Astrocyte of the hippocampus (primary cell): ENCODE measurements around the gene F8A1.
A peak's percentile ranks its signal among the peaks of the same experiment; 100 is the strongest.
"Not testable (repeated sequence)": the region's sequence is repeated elsewhere in the genome, so short reads cannot be mapped to it uniquely, and the experiment has no call there.

Experiments used
- DNase-seq: peaks from one replicate; pipeline ENCODE4 v3.0.0; 2011; ENCODE audit warnings: low read depth, low spot score

The F8A1 gene

DNA sequence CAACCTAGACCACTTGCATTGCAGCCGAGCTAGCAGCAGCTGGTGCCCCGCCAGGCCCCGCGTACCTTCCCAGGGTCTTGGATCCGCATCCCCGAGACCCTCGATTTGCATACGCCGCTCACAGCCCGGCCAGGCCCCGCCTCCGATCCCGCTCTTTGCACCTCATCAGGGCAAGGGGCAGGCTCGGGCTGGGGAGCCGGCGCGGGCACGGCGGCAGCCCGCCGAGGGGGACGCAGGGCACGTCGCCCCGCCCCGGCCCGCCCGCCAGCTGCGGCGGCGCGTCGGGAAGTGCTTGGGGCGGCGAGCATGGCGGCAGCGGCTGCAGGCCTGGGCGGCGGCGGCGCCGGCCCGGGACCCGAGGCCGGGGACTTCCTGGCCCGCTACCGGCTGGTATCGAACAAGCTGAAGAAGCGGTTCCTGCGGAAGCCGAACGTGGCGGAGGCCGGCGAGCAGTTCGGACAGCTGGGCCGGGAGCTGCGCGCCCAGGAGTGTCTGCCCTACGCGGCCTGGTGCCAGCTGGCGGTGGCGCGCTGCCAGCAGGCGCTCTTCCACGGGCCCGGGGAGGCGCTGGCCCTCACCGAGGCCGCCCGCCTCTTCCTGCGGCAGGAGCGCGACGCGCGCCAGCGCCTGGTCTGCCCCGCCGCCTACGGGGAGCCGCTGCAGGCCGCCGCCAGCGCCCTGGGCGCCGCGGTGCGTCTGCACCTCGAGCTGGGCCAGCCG is at the start of gene F8A1:
F8A1 (plus strand) TSS at position 287 of the 720 bp plus-strand sequence; CDS start at position 307, 20 bp downstream.
- not testable (repeated sequence) for DNase-seq

DNA sequence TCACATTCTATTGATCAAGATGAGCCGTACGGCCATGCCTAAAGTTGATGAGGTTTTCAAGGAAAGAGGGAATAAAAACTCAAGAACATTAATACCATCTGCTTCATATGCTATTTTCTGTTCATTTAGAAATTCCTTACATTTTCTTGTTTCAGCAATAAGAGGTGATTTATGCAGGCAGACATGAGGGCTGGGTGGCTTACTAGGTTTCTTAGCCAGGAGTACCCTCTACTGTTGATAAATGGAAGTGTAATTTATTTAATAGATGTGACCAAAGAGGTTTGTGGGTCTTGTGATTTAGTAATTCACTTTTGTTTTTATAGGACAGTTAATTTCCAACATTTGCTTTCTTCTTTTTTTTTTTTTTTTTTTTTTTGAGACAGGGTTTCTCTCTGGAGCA is 45.3 kb upstream of the F8A1 start:
- DNase-seq = peak; percentile 52

DNA sequence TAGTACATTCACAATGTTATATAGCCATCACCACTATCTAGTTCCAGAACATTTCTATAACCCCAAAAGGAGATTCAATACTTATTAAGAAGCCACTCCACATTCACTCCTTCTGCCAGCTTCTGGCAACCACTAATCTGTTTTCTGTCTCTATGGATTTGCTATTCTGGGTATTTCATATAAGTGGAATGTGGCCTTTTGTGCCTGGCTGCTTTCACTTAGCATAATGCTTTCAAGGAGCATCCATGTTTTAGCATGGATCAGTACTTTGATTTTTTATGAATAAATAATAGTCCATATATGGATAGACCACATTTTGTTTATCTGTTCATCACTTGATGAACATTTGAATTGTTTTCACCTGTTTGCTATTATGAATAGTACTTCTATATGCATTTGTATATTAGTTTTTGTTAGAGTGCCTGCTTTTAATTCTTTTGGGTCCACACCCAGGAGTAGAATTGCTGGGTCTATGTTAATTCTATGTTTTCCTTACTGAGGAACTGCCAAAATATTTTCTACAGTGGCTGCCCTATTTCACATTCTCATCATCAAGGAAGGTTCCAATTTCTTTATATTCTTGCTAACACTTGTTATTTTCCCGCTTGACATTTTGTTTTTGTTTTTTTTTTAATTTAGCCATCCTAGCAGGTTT is 35.1 kb upstream of the F8A1 start:
- no peak for DNase-seq

DNA sequence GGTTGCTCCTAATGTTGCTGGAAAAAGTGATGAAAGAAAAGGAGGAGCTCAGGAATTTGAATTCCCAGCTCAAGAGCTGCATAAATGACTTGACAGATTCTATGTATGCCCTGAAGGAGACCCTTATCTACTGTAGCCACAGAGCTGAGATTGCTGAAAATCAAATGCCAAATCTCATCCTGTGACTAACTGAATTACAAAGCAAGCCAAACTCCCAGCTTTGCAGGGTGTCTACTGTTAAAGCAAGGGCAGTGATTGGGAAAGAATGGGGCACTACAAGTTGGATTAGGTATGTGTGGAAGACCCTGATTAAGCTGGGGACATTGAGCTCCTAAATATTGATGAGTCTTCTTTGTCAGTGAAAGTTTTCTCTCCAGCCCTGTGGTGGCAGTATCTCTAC is 30.9 kb upstream of the F8A1 start:
- DNase-seq = no peak

DNA sequence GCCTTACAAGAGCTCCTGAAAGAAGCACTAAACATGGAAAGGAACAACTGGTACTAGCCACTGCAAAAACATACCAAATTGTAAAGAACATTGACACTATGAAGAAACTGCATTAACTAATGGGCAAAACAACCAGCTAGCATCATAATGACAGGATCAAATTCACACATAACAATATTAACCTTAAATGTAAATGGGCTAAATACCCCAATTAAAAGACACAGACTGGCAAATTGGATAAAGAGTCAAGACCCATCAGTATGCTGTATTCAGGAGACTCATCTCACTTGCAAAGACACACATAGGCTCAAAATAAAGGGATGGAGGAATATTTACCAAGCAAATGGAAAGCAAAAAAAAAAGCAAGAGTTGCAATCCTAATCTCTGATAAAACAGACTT is 17.6 kb upstream of the F8A1 start:
- not testable (repeated sequence) for DNase-seq

DNA sequence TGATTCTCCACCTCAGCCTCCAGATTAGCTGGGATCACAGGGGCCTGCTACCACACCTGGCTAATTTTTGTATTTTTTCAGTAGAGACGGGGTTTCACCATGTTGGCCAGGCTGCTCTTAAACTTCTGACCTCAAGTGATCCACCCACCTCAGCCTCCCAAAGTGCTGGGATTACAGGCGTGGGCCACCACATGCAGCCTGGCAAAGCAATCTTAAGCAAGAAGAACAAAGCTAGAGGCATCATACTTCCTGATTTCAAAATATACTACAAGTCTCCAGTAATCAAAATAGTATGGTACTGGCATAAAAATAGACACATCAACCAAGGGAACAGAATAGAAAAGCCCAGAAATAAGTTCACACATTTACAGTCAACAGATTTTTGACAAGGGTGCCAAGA is 12.8 kb upstream of the F8A1 start:
- DNase-seq = no peak

DNA sequence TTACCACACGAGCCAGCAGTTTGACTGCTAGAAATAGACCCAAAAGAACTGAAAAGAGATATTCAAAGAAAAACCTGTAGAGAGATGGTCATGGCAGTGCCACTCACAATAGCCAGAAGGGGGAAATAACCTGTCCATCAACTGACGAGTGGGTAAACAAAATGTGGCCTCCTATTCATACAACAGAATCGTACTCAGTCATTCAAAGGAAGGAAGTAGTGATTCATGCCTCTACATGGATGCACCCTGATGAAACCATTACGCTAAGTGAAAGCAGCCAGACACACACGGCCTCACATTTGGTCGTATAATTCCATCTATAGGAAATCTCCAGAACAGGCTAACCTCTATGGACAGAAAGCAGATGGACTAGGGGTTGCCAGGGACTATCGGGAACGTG is 2.1 kb upstream of the F8A1 start:
- not testable (repeated sequence) for DNase-seq

DNA sequence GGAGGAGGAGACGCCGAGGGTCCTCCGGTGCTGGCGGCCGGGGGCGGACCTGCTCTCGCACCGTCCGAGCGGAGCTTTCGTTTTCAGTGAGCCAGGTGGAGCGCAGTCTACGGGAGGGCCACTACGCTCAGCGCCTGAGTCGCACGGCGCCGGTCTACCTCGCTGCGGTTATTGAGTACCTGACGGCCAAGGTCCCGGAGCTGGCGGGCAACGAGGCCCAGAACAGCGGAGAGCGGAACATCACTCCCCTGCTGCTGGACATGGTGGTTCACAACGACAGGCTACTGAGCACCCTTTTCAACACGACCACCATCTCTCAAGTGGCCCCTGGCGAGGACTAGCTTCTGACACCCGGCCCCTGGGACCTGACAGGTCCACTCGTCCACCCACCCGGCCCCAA is 1.1 kb upstream of the F8A1 start:
- not testable (repeated sequence) for DNase-seq

DNA sequence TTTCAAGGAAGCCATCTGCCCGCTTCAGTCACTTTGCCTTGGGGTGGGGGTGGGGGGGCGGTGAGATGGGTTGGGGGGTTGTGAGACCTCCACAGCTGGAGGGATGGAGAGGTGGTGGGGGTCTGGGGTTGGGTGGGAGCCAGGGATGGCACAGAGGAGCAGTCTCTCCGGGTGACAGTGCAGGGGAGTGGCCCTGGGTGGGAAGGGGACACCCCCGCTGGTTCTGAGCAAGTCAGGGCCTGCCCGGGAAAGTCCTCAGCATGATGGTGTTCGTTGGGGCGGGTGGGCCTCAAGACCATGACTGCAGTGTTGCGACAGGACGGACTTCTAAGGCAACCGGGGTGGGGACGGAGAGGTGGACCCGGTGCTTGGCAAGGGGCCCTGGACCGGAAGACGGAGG is 606 bp upstream of the F8A1 start:
- not testable (repeated sequence) for DNase-seq

DNA sequence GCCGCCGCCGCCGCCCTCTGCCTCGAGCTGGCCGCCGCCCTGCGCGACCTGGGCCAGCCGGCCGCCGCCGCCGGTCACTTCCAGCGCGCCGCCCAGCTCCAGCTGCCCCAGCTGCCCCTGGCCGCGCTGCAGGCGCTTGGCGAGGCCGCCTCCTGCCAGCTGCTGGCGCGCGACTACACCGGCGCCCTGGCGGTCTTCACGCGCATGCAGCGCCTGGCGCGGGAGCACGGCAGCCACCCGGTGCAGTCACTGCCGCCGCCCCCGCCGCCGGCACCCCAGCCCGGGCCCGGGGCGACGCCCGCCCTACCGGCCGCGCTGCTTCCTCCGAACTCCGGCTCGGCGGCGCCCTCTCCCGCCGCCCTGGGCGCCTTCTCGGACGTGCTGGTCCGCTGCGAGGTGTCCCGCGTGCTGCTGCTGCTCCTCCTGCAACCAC is 650 bp downstream of the F8A1 start:
- not testable (repeated sequence) for DNase-seq

DNA sequence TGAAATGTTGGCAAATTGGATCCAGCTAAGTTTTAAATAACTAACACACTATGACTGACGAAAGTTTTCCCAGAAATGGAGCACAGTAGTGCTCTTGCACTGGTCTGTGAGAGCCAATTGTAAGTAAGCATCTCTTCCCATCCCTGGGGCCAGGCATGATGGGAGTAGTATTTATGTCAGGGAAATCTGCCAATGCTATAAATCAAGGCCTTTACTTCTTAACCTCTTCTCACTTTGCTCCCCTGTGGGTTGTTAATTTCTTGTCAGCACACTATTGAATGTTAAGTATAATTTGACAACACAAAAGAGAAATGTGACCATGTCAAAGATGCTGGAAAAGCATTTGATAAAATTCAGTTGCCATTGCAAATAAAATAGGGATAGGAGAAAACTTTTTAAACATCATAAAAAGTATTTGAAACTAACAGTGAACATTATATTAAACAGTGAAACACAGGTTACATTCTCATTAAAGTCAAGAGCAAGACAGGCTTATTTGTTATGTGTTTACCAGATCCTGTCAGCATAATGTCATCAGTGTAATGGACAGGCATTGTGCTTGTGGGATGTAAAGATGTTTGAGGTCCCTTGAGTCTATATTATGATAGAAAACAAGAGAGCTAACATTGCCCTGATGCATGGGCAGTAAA is 5.0 kb downstream of the F8A1 start:
- no peak for DNase-seq

DNA sequence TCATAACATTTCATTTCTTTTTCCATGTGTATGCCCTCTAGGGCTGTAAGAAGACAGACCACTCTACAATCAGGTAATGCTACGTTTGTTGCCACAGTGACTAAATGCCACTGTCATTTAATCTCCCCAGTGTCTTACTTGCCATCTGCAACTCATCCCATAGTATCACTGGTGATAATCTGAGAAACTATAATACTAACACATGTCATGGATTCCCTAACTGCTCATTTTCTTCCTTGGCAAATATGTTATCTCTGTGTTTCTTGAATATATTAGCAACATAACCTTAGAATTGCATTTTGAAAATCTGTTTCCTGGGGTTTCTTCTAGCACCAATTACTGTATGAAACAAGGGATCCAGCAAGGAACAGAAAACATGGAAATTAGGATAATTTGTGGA is 6.1 kb downstream of the F8A1 start:
- no peak for DNase-seq

DNA sequence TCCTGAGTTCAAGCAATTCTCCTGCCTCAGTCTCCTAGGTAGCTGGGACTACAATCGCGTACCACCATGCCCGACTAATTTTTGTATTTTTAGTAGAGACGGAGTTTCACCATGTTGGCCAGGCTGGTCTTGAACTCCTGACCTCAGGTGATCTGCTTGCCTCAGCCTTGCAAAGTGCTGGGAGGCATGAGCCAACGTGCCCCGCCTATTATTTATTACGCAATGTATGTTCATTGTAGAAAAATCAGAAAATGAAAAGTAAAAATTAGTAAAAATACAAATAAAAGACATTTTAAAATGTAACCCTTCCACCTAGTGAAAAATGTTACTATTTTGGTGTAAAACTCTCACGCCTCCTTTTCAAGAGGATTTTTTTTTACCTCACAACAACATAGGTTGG is 14.2 kb downstream of the F8A1 start:
- DNase-seq = no peak

DNA sequence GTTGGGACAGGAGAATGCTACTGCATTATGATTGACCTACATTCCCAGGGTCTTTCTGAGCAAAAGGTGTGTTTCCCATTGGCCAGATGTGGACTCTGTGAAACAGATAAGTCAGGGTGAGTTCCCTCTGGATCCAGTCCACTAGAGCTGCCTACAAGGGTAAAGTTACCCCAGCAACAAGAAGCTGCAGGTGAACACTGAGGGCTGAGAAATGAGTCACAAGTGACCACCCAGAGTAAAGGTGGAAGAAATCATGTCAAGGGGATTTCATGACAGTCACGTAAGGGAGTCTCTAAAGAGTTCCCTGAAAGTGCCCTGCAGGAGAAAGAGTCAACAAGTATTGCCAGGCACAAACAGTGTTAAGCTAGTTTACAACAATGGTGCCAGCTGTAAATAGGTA is 16.3 kb downstream of the F8A1 start:
- DNase-seq = no peak

DNA sequence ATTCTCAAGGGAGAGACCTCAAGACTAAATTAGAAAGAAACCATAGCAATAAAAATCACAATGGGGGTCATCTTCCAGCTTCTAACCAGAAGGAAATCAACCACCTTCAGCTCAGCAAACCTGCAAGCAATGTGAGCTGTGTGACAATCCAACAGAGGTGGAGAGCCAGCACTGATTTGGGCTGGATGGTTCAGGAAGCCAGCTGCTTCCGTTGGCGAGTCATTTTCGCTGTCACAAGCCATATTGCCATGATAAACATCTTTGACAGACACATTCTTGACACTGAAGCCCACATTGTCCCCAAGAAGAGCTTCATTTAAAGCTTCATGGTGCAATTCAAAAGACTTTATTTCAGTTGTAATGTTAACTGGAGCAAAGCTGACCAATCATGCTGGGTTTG is 22.7 kb downstream of the F8A1 start:
- DNase-seq = no peak

DNA sequence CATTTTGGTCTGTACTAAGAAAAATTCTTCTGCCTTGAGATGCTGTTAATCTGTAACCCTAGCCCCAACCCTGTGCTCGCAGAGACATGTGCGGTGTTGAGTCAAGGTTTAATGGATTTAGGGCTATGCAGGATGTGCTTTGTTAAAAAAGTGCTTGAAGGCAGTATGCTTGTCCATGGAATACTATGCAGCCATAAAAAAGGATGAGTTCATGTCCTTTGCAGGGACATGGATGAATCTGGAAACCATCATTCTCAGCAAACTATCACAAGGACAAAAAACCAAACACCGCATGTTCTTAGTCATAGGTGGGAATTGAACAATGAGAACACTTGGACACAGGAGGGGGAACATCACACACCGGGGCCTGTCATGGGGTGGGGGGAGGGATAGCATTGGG is 23.9 kb downstream of the F8A1 start:
- DNase-seq = not testable (repeated sequence)

DNA sequence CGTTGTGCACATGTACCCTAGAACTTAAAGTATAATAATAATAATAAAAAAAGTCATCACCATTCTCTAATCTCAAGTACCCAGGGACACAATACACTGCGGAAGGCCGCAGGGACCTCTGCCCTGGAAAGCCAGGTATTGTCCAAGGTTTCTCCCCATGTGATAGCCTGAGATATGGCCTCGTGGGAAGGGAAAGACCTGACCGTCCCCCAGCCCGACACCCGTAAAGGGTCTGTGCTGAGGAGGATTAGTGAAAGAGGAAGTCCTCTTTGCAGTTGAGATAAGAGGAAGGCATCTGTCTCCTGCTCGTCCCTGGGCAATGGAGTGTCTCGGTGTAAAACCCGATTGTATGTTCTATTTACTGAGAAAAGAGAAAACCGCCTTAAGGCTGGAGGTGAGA is 24.4 kb downstream of the F8A1 start:
- DNase-seq = not testable (repeated sequence)

DNA sequence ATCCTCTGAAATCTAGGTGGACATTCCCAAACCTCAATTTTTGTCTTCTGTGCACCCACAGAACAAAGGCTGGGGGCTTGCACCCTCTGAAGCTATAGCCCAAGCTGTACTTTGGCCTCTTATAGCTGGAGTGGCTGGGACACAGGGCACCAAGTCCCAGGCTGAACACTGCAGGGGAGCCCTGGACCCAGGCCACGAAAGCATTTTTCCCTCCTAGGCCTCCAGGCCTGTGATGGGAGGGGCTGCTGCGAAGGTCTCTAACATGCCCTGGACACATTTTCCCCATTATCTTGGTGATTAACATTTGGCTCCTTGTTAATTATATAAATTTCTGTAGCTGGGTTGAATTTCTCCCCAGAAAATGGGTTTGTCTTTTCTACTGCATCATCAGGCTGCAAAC is 27.9 kb downstream of the F8A1 start:
- no peak for DNase-seq

DNA sequence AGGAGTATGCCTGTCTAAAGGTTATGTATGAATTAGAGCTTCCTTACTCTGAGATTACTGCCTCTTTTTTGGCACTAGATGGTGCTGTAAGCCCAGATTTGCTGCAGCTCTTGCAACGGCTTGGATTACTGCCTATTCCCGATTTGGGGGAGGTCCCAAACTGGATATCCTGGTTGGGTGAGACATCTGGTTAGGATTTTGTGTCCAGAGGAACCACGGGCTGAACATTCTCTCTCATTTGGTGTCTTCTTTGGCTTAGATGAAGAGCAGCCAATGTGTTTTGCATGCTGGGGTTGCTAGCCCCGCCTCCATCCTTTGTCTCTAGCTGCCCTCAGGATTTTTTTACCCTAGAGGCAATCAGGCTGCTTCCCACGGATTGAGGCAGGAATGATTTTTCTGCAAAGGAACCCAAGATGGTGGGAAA is 31.9 kb downstream of the F8A1 start:
- peak; percentile 80 for DNase-seq

DNA sequence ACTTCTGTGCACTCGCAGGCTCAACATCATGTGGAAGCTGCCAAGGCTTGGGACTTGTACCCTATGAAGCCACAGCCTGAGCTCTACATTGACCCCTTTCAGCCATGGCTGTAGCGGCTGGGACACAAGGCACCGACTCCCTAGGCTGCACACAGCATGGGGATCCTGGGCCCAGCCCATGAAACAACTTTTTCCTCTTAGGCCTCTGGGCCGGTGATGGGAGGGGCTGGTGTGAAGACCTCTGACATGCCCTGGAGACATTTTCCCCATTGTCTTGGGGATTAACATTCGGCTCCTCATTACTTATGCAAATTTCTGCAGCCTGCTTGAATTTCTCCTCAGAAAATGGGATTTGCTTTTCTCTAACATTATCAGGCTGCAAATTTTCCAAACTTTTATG is 38.6 kb downstream of the F8A1 start:
- DNase-seq = not testable (repeated sequence)
